Colonic mucosa (tissue), 4 donors: ENCODE data around the gene C11orf16. TPM values are rescaled to one million over a fixed set of nuclear protein-coding genes. Genes with fewer than 3 reads are reported as not detected.

Experiments used
- DNase-seq: peaks from one replicate; pipeline ENCODE4 v3.0.0-alpha.2; 2020
- H3K27ac ChIP-seq: fragments of 200-600 bp; one replicate; pipeline ENCODE4 v1.8.0; 2021
- H3K27me3 ChIP-seq: fragments of 200-600 bp; one replicate; pipeline ENCODE4 v1.8.0; 2021
- H3K36me3 ChIP-seq: fragments of 200-600 bp; one replicate; pipeline ENCODE4 v1.8.0; 2021
- H3K4me1 ChIP-seq: fragments of 200-600 bp; one replicate; pipeline ENCODE4 v1.8.0; 2021; ENCODE audit warnings: mild to moderate bottlenecking
- H3K4me3 ChIP-seq: fragments of 200-600 bp; one replicate; pipeline ENCODE4 v1.8.0; 2021
- H3K9ac ChIP-seq, 2 donors: one replicate each; pipeline ENCODE4 v1.7.0; 2013; ENCODE audit warnings: control low read depth in 2 of 2, low read depth in 2 of 2, low read length in 2 of 2
- H3K9me3 ChIP-seq: fragments of 200-600 bp; one replicate; pipeline ENCODE4 v1.8.0; 2021
- intact Hi-C: fragments of 100-400 bp; cut with DNase I; formaldehyde crosslinking; loops from one replicate; pipeline ENCODE4 v1.14.1; 2022
- total RNA-seq, 2 donors: library from RNA; stranded (reverse); fragmentation: NEBNext Ultra II Directional in 1 of 2; extraction: Animal tissue kit (Norgen Biotek cat#: 25700) in 1 of 2; gene quantifications; one replicate each; pipeline ENCODE4 v1.2.1, GENCODE V29; 2021
- TF ChIP-seq, protein P1 (sequence below): fragments of 200-600 bp; IDR thresholded peaks from one replicate; pipeline ENCODE4 v1.8.0; 2022; ENCODE audit warnings: antibody characterized with exemption, mild to moderate bottlenecking
- donor health status: healthy.
- donor health status: DM: no; HTN: no; CAD: no.
- donor health status: DM: no; HTN: no; CAD: no.

Gene C11orf16
- total RNA-seq, 2 donors from 2014 or later: not detected

DNA sequence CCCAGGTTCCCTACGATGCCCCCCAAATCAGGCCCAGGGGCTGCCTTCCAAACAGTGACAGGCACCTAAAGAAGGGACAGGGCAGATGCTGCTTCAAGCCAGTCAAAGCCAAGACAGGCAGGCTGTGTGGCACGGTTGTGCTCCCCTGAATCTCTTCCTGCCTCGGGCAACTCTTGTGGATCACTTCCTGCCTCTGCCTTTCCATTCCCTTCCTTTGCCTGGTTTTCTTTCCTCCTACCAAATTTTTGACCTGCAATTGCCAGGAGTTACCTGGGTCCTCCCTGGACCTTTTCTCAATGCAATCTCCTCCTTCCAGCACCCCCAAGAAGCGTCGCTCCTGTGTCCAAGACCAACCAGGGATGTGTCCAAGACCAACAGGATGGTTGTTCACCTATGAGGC is 5.5 kb downstream of the C11orf16 start:
- Histone ChIP-seq H3K36me3 (no peaks in the 10 kb centered on the region), H3K4me3 (no peak overlapping the region), H3K9ac (no peak overlapping the region), H3K9me3 (no peaks in the 10 kb centered on the region), H3K27ac (no peak overlapping the region), H3K4me1 (no peaks in the 10 kb centered on the region), H3K27me3 (no peaks in the 10 kb centered on the region)
- DNase-seq: no peak
- intact Hi-C loops: no loop called here
- TF ChIP-seq, protein P1, sequence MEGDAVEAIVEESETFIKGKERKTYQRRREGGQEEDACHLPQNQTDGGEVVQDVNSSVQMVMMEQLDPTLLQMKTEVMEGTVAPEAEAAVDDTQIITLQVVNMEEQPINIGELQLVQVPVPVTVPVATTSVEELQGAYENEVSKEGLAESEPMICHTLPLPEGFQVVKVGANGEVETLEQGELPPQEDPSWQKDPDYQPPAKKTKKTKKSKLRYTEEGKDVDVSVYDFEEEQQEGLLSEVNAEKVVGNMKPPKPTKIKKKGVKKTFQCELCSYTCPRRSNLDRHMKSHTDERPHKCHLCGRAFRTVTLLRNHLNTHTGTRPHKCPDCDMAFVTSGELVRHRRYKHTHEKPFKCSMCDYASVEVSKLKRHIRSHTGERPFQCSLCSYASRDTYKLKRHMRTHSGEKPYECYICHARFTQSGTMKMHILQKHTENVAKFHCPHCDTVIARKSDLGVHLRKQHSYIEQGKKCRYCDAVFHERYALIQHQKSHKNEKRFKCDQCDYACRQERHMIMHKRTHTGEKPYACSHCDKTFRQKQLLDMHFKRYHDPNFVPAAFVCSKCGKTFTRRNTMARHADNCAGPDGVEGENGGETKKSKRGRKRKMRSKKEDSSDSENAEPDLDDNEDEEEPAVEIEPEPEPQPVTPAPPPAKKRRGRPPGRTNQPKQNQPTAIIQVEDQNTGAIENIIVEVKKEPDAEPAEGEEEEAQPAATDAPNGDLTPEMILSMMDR: no peak

DNA sequence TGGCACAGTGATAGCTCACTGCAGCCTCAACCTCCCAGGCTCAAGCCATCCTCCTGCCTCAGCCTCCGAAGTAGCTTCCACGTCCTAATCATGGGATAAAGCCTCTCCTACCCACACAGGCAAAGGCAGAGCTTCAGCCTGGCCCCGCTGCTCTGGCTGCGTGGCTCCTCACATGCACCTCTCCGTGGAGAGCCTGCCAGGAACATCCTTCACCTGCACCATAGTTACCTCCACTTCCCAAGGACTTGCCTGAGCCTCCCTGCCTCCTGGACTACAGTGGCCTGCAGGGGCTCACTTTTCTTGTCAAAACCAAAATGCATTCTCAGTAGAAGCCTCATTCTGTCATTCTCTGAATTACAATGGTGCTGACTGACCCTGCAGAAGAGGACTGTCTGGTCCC is 6.5 kb downstream of the C11orf16 start:
- H3K27me3 ChIP-seq: no peaks in the 10 kb centered on the region
- no peak overlapping the region for H3K4me3 ChIP-seq
- no peaks in the 10 kb centered on the region for H3K36me3 ChIP-seq
- no peak overlapping the region for H3K9ac ChIP-seq
- TF ChIP-seq, protein P1: no peak
- no peak overlapping the region for H3K27ac ChIP-seq
- intact Hi-C loops: no loop called here
- H3K4me1 ChIP-seq: no peaks in the 10 kb centered on the region
- DNase-seq: no peak
- H3K9me3 ChIP-seq: no peaks in the 10 kb centered on the region

DNA sequence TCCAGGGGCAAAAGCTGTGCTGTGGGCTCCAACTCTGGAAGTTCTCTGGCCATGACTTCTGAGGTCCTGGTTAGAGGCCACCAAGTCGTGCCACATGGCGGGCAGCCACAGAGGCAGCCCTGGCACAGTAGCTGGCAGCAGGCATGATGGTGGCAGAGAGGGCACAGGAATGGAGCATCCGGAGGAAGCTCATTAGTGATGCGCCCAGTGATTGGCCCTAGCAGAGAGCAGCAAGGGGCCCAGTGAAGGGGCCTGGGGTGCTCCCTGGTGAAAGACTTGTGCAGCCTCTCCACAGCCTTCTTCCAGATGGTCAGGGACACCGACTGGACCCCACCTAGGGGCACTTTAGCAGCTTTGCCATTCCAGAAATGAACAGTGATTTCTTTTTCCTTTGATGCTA is 7.0 kb downstream of the C11orf16 start:
- intact Hi-C loops: no loop called here
- no peak for DNase-seq
- Histone ChIP-seq H3K4me3 (no peak overlapping the region), H3K9ac (no peak overlapping the region), H3K27me3 (no peaks in the 10 kb centered on the region), H3K4me1 (no peaks in the 10 kb centered on the region), H3K36me3 (no peaks in the 10 kb centered on the region), H3K9me3 (no peaks in the 10 kb centered on the region), H3K27ac (no peak overlapping the region)
- TF ChIP-seq, protein P1: no peak

DNA sequence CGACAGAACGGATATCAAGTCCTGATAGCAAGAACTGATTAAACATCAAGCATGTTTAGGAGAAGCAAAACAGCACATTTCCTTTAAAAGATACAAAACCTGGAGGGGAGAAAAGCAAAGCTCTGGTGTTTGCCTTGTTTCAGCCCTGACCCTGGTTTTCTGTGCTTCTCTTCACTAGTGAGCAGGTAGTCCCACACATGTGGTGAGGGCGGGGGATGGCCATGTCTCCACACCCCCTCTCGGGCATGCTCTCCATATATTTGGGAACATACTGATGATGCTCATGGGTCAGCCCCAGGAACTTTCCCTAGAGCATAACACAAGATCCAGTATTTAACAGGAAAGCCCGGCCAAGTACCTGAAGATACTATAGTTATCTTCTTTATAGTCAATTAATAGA is 10.1 kb downstream of the C11orf16 start:
- intact Hi-C loops: no loop called here
- Histone ChIP-seq H3K4me1 (no peaks in the 10 kb centered on the region), H3K36me3 (no peaks in the 10 kb centered on the region), H3K9ac (no peak overlapping the region), H3K27ac (no peak overlapping the region), H3K9me3 (no peaks in the 10 kb centered on the region), H3K27me3 (no peaks in the 10 kb centered on the region), H3K4me3 (no peak overlapping the region)
- TF ChIP-seq, protein P1: no peak
- no peak for DNase-seq

DNA sequence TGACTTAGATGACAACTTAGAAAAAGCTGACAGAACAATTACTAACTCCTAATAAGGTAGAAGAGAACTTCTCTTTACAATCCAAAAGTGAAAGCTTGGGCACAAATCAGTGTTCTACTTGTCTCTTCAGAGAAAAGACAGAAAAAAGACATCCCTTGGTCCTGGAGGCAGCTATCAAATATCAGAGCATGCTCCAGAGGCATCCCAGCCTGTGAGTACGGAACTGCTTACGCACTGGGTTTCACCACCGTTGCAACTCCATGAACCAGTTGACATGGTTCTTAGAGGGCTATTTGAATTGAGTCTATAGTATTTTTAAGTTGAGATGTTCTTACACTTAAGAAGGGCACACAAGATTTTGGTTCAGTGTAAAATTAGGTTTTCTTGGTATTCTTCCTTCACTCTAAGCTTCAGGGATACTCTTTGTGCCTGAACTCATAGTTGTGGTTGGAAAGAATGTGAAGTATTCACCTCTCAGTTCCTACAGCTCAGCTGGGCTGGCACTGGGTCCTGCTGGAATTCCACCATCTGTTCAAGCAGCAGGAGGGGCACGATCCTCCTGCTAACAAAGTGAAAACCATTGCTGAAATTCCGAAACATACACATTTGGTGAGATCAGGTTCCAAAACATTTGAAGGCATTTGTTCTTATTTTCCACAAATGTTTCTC is 15.5 kb downstream of the C11orf16 start:
- H3K4me3 ChIP-seq: no peak overlapping the region
- TF ChIP-seq, protein P1: no peak
- intact Hi-C loops: no loop called here
- H3K36me3 ChIP-seq: no peaks in the 10 kb centered on the region
- H3K27me3 ChIP-seq: no peaks in the 10 kb centered on the region
- no peak overlapping the region for H3K9ac ChIP-seq
- no peak for DNase-seq
- H3K4me1 ChIP-seq: peaks cover 4% of the 10 kb centered on the region
- H3K27ac ChIP-seq: no peak overlapping the region
- no peaks in the 10 kb centered on the region for H3K9me3 ChIP-seq
